GM18520 (cell line): ENCODE results near the gene PAK2.
"Not testable (repeated sequence)": the region's sequence is repeated elsewhere in the genome, so short reads cannot be mapped to it uniquely, and the experiment has no call there.

Experiments used
- ATAC-seq: cut with Tn5 transposase; IDR thresholded peaks from one replicate; pipeline ENCODE4 v1.9.1; 2021; ENCODE audit not compliant: unreplicated experiment

PAK2 gene

GRCh38 chr3:196735751-196736150, 3.9 kb upstream of the PAK2 start:
- no peak for ATAC-seq

GRCh38 chr3:196736670-196737374, 2.8 kb upstream of the PAK2 start:
- ATAC-seq: no peak

- no peak for ATAC-seq
Observed at GRCh38 chr3:196737655-196738054, 2.0 kb upstream of the PAK2 start.

- ATAC-seq: no peak
Observed at GRCh38 chr3:196740481-196741248, 1.0 kb downstream of the PAK2 start.

GRCh38 chr3:196741249-196741889, 1.7 kb downstream of the PAK2 start:
- no peak for ATAC-seq

GRCh38 chr3:196743569-196743968, 3.9 kb downstream of the PAK2 start:
- not testable (repeated sequence) for ATAC-seq

GRCh38 chr3:196749125-196749524, 9.5 kb downstream of the PAK2 start:
- no peak for ATAC-seq

- ATAC-seq: no peak
Observed at GRCh38 chr3:196753201-196753600, 13.5 kb downstream of the PAK2 start.

- no peak for ATAC-seq
Observed at GRCh38 chr3:196754091-196754981, 14.7 kb downstream of the PAK2 start.

GRCh38 chr3:196756732-196757131, 17.1 kb downstream of the PAK2 start:
- no peak for ATAC-seq

- ATAC-seq: no peak
Observed at GRCh38 chr3:196757876-196758739, 18.5 kb downstream of the PAK2 start.

- ATAC-seq: no peak
Observed at GRCh38 chr3:196763179-196763578, 23.5 kb downstream of the PAK2 start.

GRCh38 chr3:196765454-196765853, 25.8 kb downstream of the PAK2 start:
- no peak for ATAC-seq

GRCh38 chr3:196771067-196771466, 31.4 kb downstream of the PAK2 start:
- ATAC-seq: no peak

- no peak for ATAC-seq
Observed at GRCh38 chr3:196772102-196772501, 32.4 kb downstream of the PAK2 start.

GRCh38 chr3:196772897-196773296, 33.2 kb downstream of the PAK2 start:
- no peak for ATAC-seq

- ATAC-seq: no peak
Observed at GRCh38 chr3:196774191-196774820, 34.6 kb downstream of the PAK2 start.

- ATAC-seq: no peak
Observed at GRCh38 chr3:196774848-196775422, 35.3 kb downstream of the PAK2 start.

- ATAC-seq: no peak
Observed at GRCh38 chr3:196775938-196776337, 36.3 kb downstream of the PAK2 start.
